ENCODE results near the gene SOCS6. TPM values are rescaled to one million over a fixed set of nuclear protein-coding genes. Genes with fewer than 3 reads are reported as not detected.

The SOCS6 gene
- total RNA-seq, 1 experiment from 2014 or later, result 53.4 TPM

GRCh38 chr18:70299393-70299792 lies 10.5 kb downstream of the SOCS6 start:
- no peak for TF ChIP-seq ATF3 (IDR thresholded peaks at IDR 0.05)
- TF ChIP-seq CTCF (IDR thresholded peaks at IDR 0.05 in 2 of 3, conservative IDR thresholded peaks at IDR 0.05 in 1 of 3; ENCODE audit: borderline replicate concordance in 1 of 3, insufficient read depth in 1 of 3, low read depth in 2 of 3, low read length in 2 of 3), result no peak
- no peak for TF ChIP-seq ZNF274 (IDR thresholded peaks at IDR 0.05; ENCODE audit: low read depth, low read length)
- no peak for TF ChIP-seq EGR1 (IDR thresholded peaks at IDR 0.05; ENCODE audit: low read depth)
- TF ChIP-seq SRF (IDR thresholded peaks at IDR 0.05; ENCODE audit: low read depth), result no peak
- no peak for TF ChIP-seq ELF1 (IDR thresholded peaks at IDR 0.05; ENCODE audit: borderline replicate concordance, low read depth)
- no peak for TF ChIP-seq FOSL1 (IDR thresholded peaks at IDR 0.05; ENCODE audit: low read depth)
- no peak for TF ChIP-seq EZH2 (IDR thresholded peaks at IDR 0.05)
- TF ChIP-seq CEBPB (IDR thresholded peaks at IDR 0.05; ENCODE audit: low read depth), result no peak
- TF ChIP-seq REST (IDR thresholded peaks at IDR 0.05; ENCODE audit: low read depth), result no peak
- Histone ChIP-seq H3K4me3 (replicated peaks in 1 of 2; ENCODE audit: low read depth in 1 of 2, low read length in 2 of 2) (no peak overlapping the region), H3K9ac (ENCODE audit: low read length) (no peak overlapping the region), H3K27ac (ENCODE audit: low read depth, low read length) (no peak overlapping the region), H3K27me3 (ENCODE audit: insufficient read depth, low read length) (no peaks in the 10 kb centered on the region), H3K4me2 (ENCODE audit: low read length) (no peak overlapping the region), H4K20me1 (ENCODE audit: insufficient read depth) (peaks cover 3% of the 10 kb centered on the region; the same call in 1 of the 2 replicates), H3K9me3 (ENCODE audit: control insufficient read depth in 1 of 2, insufficient read depth in 1 of 2, low read depth in 1 of 2, low read length in 2 of 2) (no peaks in the 10 kb centered on the region), H3K36me3 (ENCODE audit: control insufficient read depth in 1 of 2, insufficient read depth in 2 of 2, low read length in 2 of 2) (peaks cover 0 to 19% of the 10 kb centered on the region in 2 experiments; a peak in 1 of 4 replicates), H3K79me2 (ENCODE audit: insufficient read depth, low read length) (peaks cover 100% of the 10 kb centered on the region), H2AFZ (ENCODE audit: low read depth, low read length, poor library complexity, severe bottlenecking) (no peak overlapping the region), H3K4me1 (ENCODE audit: control insufficient read depth in 1 of 2, insufficient read depth in 2 of 2, low read length in 2 of 2) (peaks cover 51 to 94% of the 10 kb centered on the region in 2 experiments; a peak in 3 of 4 replicates), H3K9me2 (ENCODE audit: insufficient read depth) (no peaks in the 10 kb centered on the region)
- intact Hi-C loops (cut with micrococcal nuclease), result no loop called here
- ChIA-PET RAD21 (ENCODE audit: low non-redundant PET in 1 of 2, low total read pairs in 2 of 2, uncharacterized antibody in 2 of 2, unreplicated experiment in 2 of 2) (no interaction called here), CTCF (no interaction called here), POLR2A (no interaction called here)
- BruUV-seq (replicated peaks), result no TSS peak
- ATAC-seq (no peak), DNase-seq (ENCODE audit: low read depth, low spot score) (no peak)

Data from HCT116 (cell line).